HEK293T (cell line): ENCODE data around the gene PRSS48.
"Not testable (repeated sequence)": the region's sequence is repeated elsewhere in the genome, so short reads cannot be mapped to it uniquely, and the experiment has no call there.

Experiments used
- CTCF ChIA-PET: fragments of 350-600 bp; formaldehyde crosslinking; extraction: SDS; loops from one replicate; lab custom pipeline; 2021; ENCODE audit warnings: antibody characterized with exemption, inconsistent platforms; lab: Yijun Ruan, JAX
- POLR2A ChIA-PET: fragments of 350-600 bp; formaldehyde crosslinking; extraction: SDS; loops from one replicate; lab custom pipeline; 2020; ENCODE audit warnings: antibody characterized with exemption, inconsistent platforms; lab: Yijun Ruan, JAX
- DNase-seq: peaks from one replicate; pipeline ENCODE4 v3.0.0; 2012; ENCODE audit warnings: mixed read lengths; ENCODE audit errors: extremely low spot score
- ARNT ChIP-seq: fragments of 450-650 bp; IDR thresholded peaks from 2 replicates; pipeline ENCODE4 v1.6.1; 2017; ENCODE audit warnings: mild to moderate bottlenecking
- BHLHE40 ChIP-seq: fragments of 450-650 bp; IDR thresholded peaks from 2 replicates; pipeline ENCODE4 v1.6.1; 2016; ENCODE audit warnings: mild to moderate bottlenecking, moderate library complexity, borderline replicate concordance
- CTBP1 ChIP-seq: fragments of 450-650 bp; IDR thresholded peaks from 2 replicates; pipeline ENCODE4 v1.6.1; 2016; ENCODE audit warnings: borderline replicate concordance
- ELF4 ChIP-seq: fragments of 450-650 bp; IDR thresholded peaks from 2 replicates; pipeline ENCODE4 v1.6.1; 2017; ENCODE audit warnings: antibody characterized with exemption
- FOXA1 ChIP-seq: fragments of 450-650 bp; IDR thresholded peaks from 2 replicates; pipeline ENCODE4 v1.6.1; 2016; ENCODE audit warnings: mild to moderate bottlenecking
- FOXK2 ChIP-seq: fragments of 450-650 bp; IDR thresholded peaks from 2 replicates; pipeline ENCODE4 v1.6.1; 2016; ENCODE audit warnings: mild to moderate bottlenecking
- FOXM1 ChIP-seq: fragments of 450-650 bp; IDR thresholded peaks from 2 replicates; pipeline ENCODE4 v1.6.1; 2017; ENCODE audit warnings: mild to moderate bottlenecking, borderline replicate concordance
- HDGF ChIP-seq: fragments of 450-650 bp; IDR thresholded peaks from 2 replicates; pipeline ENCODE4 v1.6.1; 2017; ENCODE audit warnings: antibody characterized with exemption, borderline replicate concordance
- L3MBTL2 ChIP-seq: fragments of 450-650 bp; conservative IDR thresholded peaks from 2 replicates; pipeline ENCODE4 v1.6.1; 2016; ENCODE audit warnings: mild to moderate bottlenecking
- LEF1 ChIP-seq: fragments of 450-650 bp; IDR thresholded peaks from 2 replicates; pipeline ENCODE4 v1.6.1; 2017; ENCODE audit warnings: mild to moderate bottlenecking, borderline replicate concordance
- NFRKB ChIP-seq: fragments of 450-650 bp; IDR thresholded peaks from 2 replicates; pipeline ENCODE4 v1.6.1; 2016; ENCODE audit warnings: mild to moderate bottlenecking, moderate library complexity
- PKNOX1 ChIP-seq: fragments of 450-650 bp; IDR thresholded peaks from 2 replicates; pipeline ENCODE4 v1.6.1; 2016
- SP1 ChIP-seq: fragments of 450-650 bp; IDR thresholded peaks from 2 replicates; pipeline ENCODE4 v1.6.1; 2017
- SUZ12 ChIP-seq: fragments of 450-650 bp; IDR thresholded peaks from 2 replicates; pipeline ENCODE4 v1.6.1; 2016; ENCODE audit warnings: mild to moderate bottlenecking
- TARDBP ChIP-seq: fragments of 450-650 bp; IDR thresholded peaks from 2 replicates; pipeline ENCODE4 v1.6.1; 2016
- ZNF384 ChIP-seq: fragments of 450-650 bp; IDR thresholded peaks from 2 replicates; pipeline ENCODE4 v1.6.1; 2016

The PRSS48 gene

GRCh38 chr4:151231915-151232595 is 44.9 kb upstream of the PRSS48 start:
- ChIA-PET CTCF (interaction anchor here (0.6 kb wide), 1 partner anchor 44 kb away, joined by 3 read pairs; no protein-coding TSS in a partner anchor), POLR2A (no interaction called here)
- no peak for DNase-seq
- no peak for TF ChIP-seq ZNF384
- TF ChIP-seq PKNOX1 = no peak
- no peak for TF ChIP-seq FOXA1
- no peak for TF ChIP-seq LEF1
- TF ChIP-seq FOXM1 = no peak
- no peak for TF ChIP-seq ELF4
- no peak for TF ChIP-seq HDGF
- no peak for TF ChIP-seq SP1
- no peak for TF ChIP-seq TARDBP
- TF ChIP-seq NFRKB = no peak
- TF ChIP-seq FOXK2 = no peak
- TF ChIP-seq L3MBTL2 = no peak
- TF ChIP-seq CTBP1 = no peak
- TF ChIP-seq SUZ12 = no peak

GRCh38 chr4:151233600-151233999 is 43.4 kb upstream of the PRSS48 start:
- TF ChIP-seq ZNF384 (no peak), PKNOX1 (no peak), SUZ12 (no peak), TARDBP (no peak), BHLHE40 (no peak), L3MBTL2 (no peak)
- CTCF ChIA-PET = no interaction called here
- POLR2A ChIA-PET = no interaction called here
- DNase-seq = no peak

- DNase-seq, CTCF ChIA-PET, POLR2A ChIA-PET: not testable (repeated sequence)
Measured at GRCh38 chr4:151235373-151235772, 41.6 kb upstream of the PRSS48 start.

GRCh38 chr4:151236036-151236435 is 40.9 kb upstream of the PRSS48 start:
- ChIA-PET CTCF (no interaction called here), POLR2A (no interaction called here)
- TF ChIP-seq HDGF = no peak
- TF ChIP-seq ARNT = no peak
- TF ChIP-seq FOXK2 = no peak
- no peak for TF ChIP-seq BHLHE40
- no peak for TF ChIP-seq FOXM1
- no peak for TF ChIP-seq LEF1
- TF ChIP-seq TARDBP = no peak
- no peak for TF ChIP-seq L3MBTL2
- TF ChIP-seq SUZ12 = no peak
- no peak for TF ChIP-seq NFRKB
- no peak for DNase-seq

- TF ChIP-seq TARDBP (no peak), SUZ12 (no peak), NFRKB (no peak), ARNT (no peak), SP1 (no peak), ZNF384 (no peak), L3MBTL2 (no peak), LEF1 (no peak), FOXA1 (no peak), FOXM1 (no peak), ELF4 (no peak), FOXK2 (no peak), BHLHE40 (no peak), HDGF (no peak)
- ChIA-PET POLR2A (no interaction called here), CTCF (no interaction called here)
- DNase-seq = no peak
Measured at GRCh38 chr4:151238477-151238876, 38.5 kb upstream of the PRSS48 start.

- no peak for TF ChIP-seq L3MBTL2
- no peak for TF ChIP-seq LEF1
- no peak for TF ChIP-seq FOXM1
- TF ChIP-seq CTBP1 = no peak
- TF ChIP-seq TARDBP = no peak
- no peak for TF ChIP-seq PKNOX1
- no peak for TF ChIP-seq BHLHE40
- TF ChIP-seq SP1 = no peak
- no peak for TF ChIP-seq ZNF384
- TF ChIP-seq ELF4 = no peak
- no peak for TF ChIP-seq FOXK2
- TF ChIP-seq HDGF = no peak
- TF ChIP-seq FOXA1 = no peak
- TF ChIP-seq NFRKB = no peak
- no peak for TF ChIP-seq ARNT
- no peak for TF ChIP-seq SUZ12
- no peak for DNase-seq
- CTCF ChIA-PET = interaction anchor here (1.2 kb wide), 1 partner anchor 40 kb away, joined by 3 read pairs; no protein-coding TSS in a partner anchor
- POLR2A ChIA-PET = no interaction called here
Measured at GRCh38 chr4:151239608-151240007, 37.4 kb upstream of the PRSS48 start.
